HEK293T (cell line): Measurements from ENCODE around the gene RMND5B.
A peak's percentile ranks its signal among the peaks of the same experiment; 100 is the strongest.

ENCODE experiments used
- CTCF ChIA-PET: fragments of 350-600 bp; formaldehyde crosslinking; extraction: SDS; loops from one replicate; lab custom pipeline; 2021; ENCODE audit warnings: antibody characterized with exemption, inconsistent platforms; lab: Yijun Ruan, JAX
- POLR2A ChIA-PET: fragments of 350-600 bp; formaldehyde crosslinking; extraction: SDS; loops from one replicate; lab custom pipeline; 2020; ENCODE audit warnings: antibody characterized with exemption, inconsistent platforms; lab: Yijun Ruan, JAX
- DNase-seq: peaks from one replicate; pipeline ENCODE4 v3.0.0; 2012; ENCODE audit warnings: mixed read lengths; ENCODE audit errors: extremely low spot score
- ARNT ChIP-seq: fragments of 450-650 bp; IDR thresholded peaks from 2 replicates; pipeline ENCODE4 v1.6.1; 2017; ENCODE audit warnings: mild to moderate bottlenecking
- BHLHE40 ChIP-seq: fragments of 450-650 bp; IDR thresholded peaks from 2 replicates; pipeline ENCODE4 v1.6.1; 2016; ENCODE audit warnings: mild to moderate bottlenecking, moderate library complexity, borderline replicate concordance
- CTBP1 ChIP-seq: fragments of 450-650 bp; IDR thresholded peaks from 2 replicates; pipeline ENCODE4 v1.6.1; 2016; ENCODE audit warnings: borderline replicate concordance
- ELF4 ChIP-seq: fragments of 450-650 bp; IDR thresholded peaks from 2 replicates; pipeline ENCODE4 v1.6.1; 2017; ENCODE audit warnings: antibody characterized with exemption
- FOXA1 ChIP-seq: fragments of 450-650 bp; IDR thresholded peaks from 2 replicates; pipeline ENCODE4 v1.6.1; 2016; ENCODE audit warnings: mild to moderate bottlenecking
- FOXK2 ChIP-seq: fragments of 450-650 bp; IDR thresholded peaks from 2 replicates; pipeline ENCODE4 v1.6.1; 2016; ENCODE audit warnings: mild to moderate bottlenecking
- FOXM1 ChIP-seq: fragments of 450-650 bp; IDR thresholded peaks from 2 replicates; pipeline ENCODE4 v1.6.1; 2017; ENCODE audit warnings: mild to moderate bottlenecking, borderline replicate concordance
- HDGF ChIP-seq: fragments of 450-650 bp; IDR thresholded peaks from 2 replicates; pipeline ENCODE4 v1.6.1; 2017; ENCODE audit warnings: antibody characterized with exemption, borderline replicate concordance
- L3MBTL2 ChIP-seq: fragments of 450-650 bp; conservative IDR thresholded peaks from 2 replicates; pipeline ENCODE4 v1.6.1; 2016; ENCODE audit warnings: mild to moderate bottlenecking
- LEF1 ChIP-seq: fragments of 450-650 bp; IDR thresholded peaks from 2 replicates; pipeline ENCODE4 v1.6.1; 2017; ENCODE audit warnings: mild to moderate bottlenecking, borderline replicate concordance
- NFRKB ChIP-seq: fragments of 450-650 bp; IDR thresholded peaks from 2 replicates; pipeline ENCODE4 v1.6.1; 2016; ENCODE audit warnings: mild to moderate bottlenecking, moderate library complexity
- PKNOX1 ChIP-seq: fragments of 450-650 bp; IDR thresholded peaks from 2 replicates; pipeline ENCODE4 v1.6.1; 2016
- SP1 ChIP-seq: fragments of 450-650 bp; IDR thresholded peaks from 2 replicates; pipeline ENCODE4 v1.6.1; 2017
- SUZ12 ChIP-seq: fragments of 450-650 bp; IDR thresholded peaks from 2 replicates; pipeline ENCODE4 v1.6.1; 2016; ENCODE audit warnings: mild to moderate bottlenecking
- TARDBP ChIP-seq: fragments of 450-650 bp; IDR thresholded peaks from 2 replicates; pipeline ENCODE4 v1.6.1; 2016
- ZNF384 ChIP-seq: fragments of 450-650 bp; IDR thresholded peaks from 2 replicates; pipeline ENCODE4 v1.6.1; 2016

Gene RMND5B

GRCh38 chr5:178162481-178162880 lies 31.7 kb downstream of the RMND5B start:
- TF ChIP-seq LEF1 = no peak
- no peak for DNase-seq
- ChIA-PET POLR2A (interaction anchor here (1.4 kb wide), 1 partner anchor 47 kb away, joined by 6 read pairs; no protein-coding TSS in a partner anchor), CTCF (interaction anchor here (0.6 to 1.9 kb wide), 4 partner anchors 17 to 87 kb away, joined by 3 to 16 read pairs (median 4); no protein-coding TSS in a partner anchor)

- TF ChIP-seq PKNOX1 (peak; percentile 76), L3MBTL2 (peak; percentile 77), ZNF384 (no peak), TARDBP (no peak), FOXA1 (no peak)
- ChIA-PET POLR2A (no interaction called here), CTCF (interaction anchor here (0.7 kb wide), 1 partner anchor 97 kb away, joined by 3 read pairs; no protein-coding TSS in a partner anchor)
- DNase-seq = peak; percentile 94
Observed at GRCh38 chr5:178163772-178164735, 33.2 kb downstream of the RMND5B start.

- no peak for DNase-seq
- ChIA-PET CTCF (no interaction called here), POLR2A (no interaction called here)
- TF ChIP-seq PKNOX1 (no peak), CTBP1 (no peak), FOXM1 (no peak), FOXK2 (no peak), SUZ12 (no peak), BHLHE40 (no peak), ELF4 (no peak)
Observed at GRCh38 chr5:178165581-178165980, 34.8 kb downstream of the RMND5B start.

GRCh38 chr5:178170455-178170854 lies 39.6 kb downstream of the RMND5B start:
- no peak for DNase-seq
- ChIA-PET POLR2A (no interaction called here), CTCF (no interaction called here)
- TF ChIP-seq LEF1 (no peak), CTBP1 (no peak)

- CTCF ChIA-PET = interaction anchor here (1.0 kb wide), 1 partner anchor 99 kb away, joined by 4 read pairs; no protein-coding TSS in a partner anchor
- TF ChIP-seq FOXM1 (no peak), FOXK2 (no peak), ARNT (no peak), FOXA1 (no peak), HDGF (no peak), TARDBP (no peak), ELF4 (no peak), ZNF384 (no peak), SP1 (no peak), SUZ12 (no peak), NFRKB (no peak)
- POLR2A ChIA-PET = no interaction called here
- no peak for DNase-seq
Observed at GRCh38 chr5:178174456-178174855, 43.6 kb downstream of the RMND5B start.

- no peak for DNase-seq
- POLR2A ChIA-PET = interaction anchor here (2.1 kb wide), 1 partner anchor 28 kb away, joined by 7 read pairs; the partner anchor contains the start of gene HNRNPAB
- CTCF ChIA-PET = no interaction called here
- TF ChIP-seq HDGF (no peak), LEF1 (no peak), TARDBP (no peak), L3MBTL2 (no peak), ARNT (no peak)
Observed at GRCh38 chr5:178176791-178177190, 46.0 kb downstream of the RMND5B start.

- ChIA-PET POLR2A (interaction anchor here (1.2 kb wide), 1 partner anchor 27 kb away, joined by 5 read pairs; the partner anchor contains the start of gene HNRNPAB), CTCF (no interaction called here)
- TF ChIP-seq ELF4 = no peak
- no peak for TF ChIP-seq FOXK2
- no peak for TF ChIP-seq BHLHE40
- no peak for TF ChIP-seq LEF1
- TF ChIP-seq FOXA1 = no peak
- no peak for TF ChIP-seq TARDBP
- TF ChIP-seq CTBP1 = no peak
- TF ChIP-seq L3MBTL2 = no peak
- no peak for TF ChIP-seq FOXM1
- TF ChIP-seq SP1 = no peak
- no peak for TF ChIP-seq ARNT
- no peak for TF ChIP-seq NFRKB
- TF ChIP-seq ZNF384 = no peak
- no peak for DNase-seq
Observed at GRCh38 chr5:178177569-178177968, 46.8 kb downstream of the RMND5B start.
